SK-N-MC (cell line): ENCODE data around the gene GET4.

Source experiments
- EZH2 ChIP-seq: fragments of 200-600 bp; sonication (generic); IDR thresholded peaks from one replicate; pipeline ENCODE4 v1.6.1; 2017; ENCODE audit warnings: antibody characterized with exemption
- FOXP2 ChIP-seq: optimal IDR thresholded peaks from 2 replicates; pipeline ENCODE3; 2011; ENCODE audit warnings: mild to moderate bottlenecking, moderate library complexity; ENCODE audit not compliant: insufficient read depth; ENCODE audit errors: extremely low read length, control extremely low read depth
- POLR2AphosphoS5 ChIP-seq: IDR thresholded peaks from 2 replicates; pipeline ENCODE4 v1.6.1; 2012; ENCODE audit warnings: mild to moderate bottlenecking, low read depth, low read length, borderline replicate concordance

- no peak for TF ChIP-seq EZH2
- no peak for TF ChIP-seq POLR2AphosphoS5
- TF ChIP-seq FOXP2: no peak
Observed at GRCh38 chr7:851204-851603, 25.1 kb upstream of the GET4 start.
